GM20431 (cell line): ENCODE results near the gene C19orf44.
"Not testable (repeated sequence)": the region's sequence is repeated elsewhere in the genome, so short reads cannot be mapped to it uniquely, and the experiment has no call there.

Experiments used
- in situ Hi-C: fragments of 300-500 bp; cut with MseI, MboI; formaldehyde crosslinking; loops from one replicate; pipeline ENCODE4 v1.15.0; 2020; ENCODE audit warnings: low sequenced_read_pairs; ENCODE audit not compliant: unreplicated experiment

C19orf44 gene

DNA sequence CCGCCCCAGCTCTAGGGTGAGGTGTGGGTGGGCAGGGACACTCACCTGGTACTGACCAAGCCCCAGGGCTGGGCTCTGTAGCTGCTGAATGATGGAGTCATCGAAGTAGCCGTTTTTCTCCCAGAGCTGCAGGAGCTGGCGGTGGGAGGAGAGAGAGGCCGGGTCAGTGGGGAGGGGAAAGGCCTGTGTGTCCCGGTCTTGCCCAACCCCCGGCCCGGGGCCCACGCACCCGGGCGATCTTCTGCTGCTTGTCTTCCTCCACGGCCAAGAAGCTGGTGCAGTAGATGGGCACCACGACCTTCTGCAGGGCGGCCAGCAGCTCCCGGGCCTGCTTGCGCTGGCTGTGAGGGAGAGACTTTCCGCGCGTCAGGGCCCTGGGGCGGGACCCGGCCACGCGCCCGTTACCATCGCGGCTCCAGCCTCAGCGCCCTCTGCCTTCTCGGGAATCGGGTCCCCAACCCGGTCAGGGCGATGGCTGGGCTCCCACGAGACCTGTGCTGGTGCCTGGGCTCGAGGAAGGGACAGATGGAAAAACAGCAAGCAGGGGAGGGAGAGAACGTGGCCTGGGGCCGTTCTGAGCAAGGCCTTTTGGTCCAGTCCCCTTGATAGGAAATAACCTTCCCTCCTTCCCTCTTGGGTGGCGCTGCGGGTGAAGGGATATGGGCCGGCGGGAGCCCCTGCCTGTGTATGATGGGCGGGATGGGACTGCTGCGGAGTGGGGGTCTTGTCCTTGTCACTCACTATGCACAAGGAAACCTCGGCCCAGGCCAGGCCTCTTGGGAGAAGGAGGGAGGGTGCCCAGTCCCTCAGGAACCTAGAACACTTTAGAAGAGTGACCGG, 34.6 kb downstream of the C19orf44 start:
- in situ Hi-C loops, result no loop called here

DNA sequence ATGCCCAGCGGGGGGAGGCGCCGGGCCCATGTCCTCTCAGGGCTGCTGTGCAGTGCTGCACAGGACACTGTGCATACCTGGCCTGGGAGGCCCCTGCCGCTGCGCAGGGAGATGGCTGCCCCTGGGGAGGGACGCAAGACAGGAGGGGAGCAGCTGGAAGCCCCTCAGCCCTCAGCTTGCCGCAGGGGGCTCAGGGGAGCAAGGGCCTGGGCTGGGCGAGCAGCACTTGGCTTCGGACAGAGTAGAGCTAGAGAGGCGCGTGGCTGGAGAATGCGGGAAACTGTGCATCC, 35.1 kb downstream of the C19orf44 start:
- in situ Hi-C loops, result no loop called here

DNA sequence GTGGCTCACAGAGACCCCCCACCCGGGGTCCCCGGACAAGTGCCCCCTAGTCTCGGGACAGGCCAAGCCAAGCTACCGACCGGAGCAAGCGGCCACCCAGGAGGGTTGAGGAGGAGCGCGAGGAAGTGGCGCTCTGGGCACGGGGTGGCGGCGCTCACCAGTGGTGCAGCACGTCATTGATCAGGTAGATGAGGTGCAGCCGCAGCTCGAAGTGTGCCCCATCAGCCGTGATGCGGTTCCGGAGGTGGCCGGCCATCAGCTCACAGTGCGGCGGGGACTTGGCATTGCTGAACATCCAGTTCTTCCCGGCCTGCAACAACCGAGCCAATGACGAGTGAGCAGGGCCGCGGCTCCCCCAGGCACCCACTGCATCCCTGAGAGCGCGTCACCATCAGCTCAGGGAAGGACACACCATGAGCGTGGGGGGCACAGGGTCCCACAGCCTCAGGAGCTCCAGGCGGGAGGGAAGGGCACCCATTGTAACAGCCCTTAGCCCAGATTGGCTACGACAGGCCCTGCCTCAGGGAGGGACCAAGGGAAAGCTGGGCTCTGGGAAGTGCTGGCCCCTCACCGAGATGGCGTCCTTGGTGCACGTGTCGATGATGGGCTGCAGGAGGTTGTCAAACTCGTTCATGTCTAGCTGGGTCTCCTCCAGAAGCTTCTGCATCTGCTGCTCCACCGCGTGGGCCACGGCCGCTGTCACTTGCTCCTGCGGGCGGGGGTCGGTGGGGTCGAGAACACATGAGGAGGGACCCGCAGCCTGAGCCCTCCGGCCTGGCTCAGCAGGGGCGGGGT, 36.4 kb downstream of the C19orf44 start:
- in situ Hi-C loops, result no loop called here

DNA sequence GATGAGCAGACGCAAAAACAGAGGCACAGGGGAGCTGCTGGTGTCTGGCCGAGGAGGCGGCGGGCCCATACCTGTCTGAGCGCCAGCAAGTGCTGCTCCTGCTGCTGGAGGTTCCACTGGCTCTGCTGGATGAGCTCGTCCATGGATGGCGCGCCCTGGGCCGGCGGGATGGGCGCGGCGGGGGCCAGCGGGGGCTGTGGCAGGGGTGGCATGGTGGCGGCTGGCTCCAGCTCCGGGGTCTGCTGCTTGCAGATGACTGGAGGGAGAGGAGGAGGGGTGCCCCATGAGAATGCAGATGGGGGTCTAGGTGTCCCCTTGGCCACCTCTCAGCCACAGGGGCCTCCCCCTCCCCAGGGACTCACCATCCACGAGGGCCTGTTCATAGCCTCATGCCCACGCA, 39.2 kb downstream of the C19orf44 start:
- in situ Hi-C loops, result no loop called here

DNA sequence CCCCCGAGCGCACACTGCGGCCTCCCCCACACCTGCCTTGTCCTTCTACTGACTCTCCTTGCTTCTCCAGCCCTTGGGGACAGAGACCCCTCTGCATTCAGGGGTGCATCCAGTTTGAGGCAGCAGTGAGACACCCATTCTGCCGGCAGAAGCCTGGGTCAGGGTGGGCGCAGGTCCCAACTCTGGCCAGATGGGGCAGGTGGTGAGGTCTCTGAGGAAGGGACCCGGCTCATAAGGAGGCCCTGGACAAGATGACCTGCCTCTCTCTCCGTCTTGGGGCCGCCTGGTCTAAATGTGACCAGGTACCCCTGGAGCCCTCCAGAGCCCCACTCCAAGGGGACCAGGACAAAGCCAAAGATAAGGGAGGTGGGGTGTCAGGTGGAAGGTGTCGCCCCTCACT, 39.9 kb downstream of the C19orf44 start:
- in situ Hi-C loops, result no loop called here

GRCh38 chr19:16537111-16537510, 40.9 kb downstream of the C19orf44 start:
- in situ Hi-C loops, result no loop called here

DNA sequence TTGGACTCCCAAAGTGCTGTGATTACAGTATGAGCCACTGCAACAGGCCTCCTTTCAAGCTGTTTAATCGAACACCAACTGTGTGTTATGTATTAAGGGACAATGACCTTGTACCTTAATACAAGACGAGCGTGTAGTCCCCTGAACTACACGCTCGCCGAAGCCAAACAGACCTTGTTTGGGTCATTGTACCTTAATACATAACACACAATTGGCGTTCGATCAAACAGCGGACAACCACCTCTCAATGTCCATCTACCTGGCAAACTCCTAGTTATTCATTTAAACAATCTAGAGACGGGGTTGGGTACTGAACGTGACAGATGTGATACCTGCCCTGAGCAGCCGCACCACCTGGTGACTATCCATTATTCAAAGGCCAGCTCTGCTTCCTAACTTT, 44.8 kb downstream of the C19orf44 start:
- in situ Hi-C loops, result no loop called here

DNA sequence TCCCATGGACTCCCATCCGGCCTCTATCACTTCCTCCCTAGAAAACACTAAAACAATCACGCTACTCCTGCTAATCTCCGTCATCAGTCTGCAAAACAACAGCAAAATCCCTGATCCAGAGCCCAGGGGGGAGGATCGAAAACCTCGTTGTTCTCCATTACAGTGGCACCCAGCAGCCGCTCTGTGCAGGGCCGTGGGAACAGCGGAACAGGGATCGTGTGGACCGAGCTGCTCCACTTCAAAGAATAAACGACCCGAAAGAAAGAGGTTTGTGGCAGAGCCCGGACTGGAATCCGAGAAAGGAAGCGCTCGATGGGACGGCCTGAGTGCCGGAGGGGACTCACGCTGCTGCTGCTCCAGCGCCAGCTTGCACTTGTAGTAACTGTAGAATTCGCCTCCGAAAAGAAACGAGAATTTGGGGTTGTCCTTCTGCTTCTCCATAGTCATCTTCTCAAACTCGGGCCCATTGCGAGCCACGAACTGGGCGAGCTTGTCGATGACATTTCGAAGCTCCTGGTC, 45.4 kb downstream of the C19orf44 start:
- in situ Hi-C loops, result no loop called here

DNA sequence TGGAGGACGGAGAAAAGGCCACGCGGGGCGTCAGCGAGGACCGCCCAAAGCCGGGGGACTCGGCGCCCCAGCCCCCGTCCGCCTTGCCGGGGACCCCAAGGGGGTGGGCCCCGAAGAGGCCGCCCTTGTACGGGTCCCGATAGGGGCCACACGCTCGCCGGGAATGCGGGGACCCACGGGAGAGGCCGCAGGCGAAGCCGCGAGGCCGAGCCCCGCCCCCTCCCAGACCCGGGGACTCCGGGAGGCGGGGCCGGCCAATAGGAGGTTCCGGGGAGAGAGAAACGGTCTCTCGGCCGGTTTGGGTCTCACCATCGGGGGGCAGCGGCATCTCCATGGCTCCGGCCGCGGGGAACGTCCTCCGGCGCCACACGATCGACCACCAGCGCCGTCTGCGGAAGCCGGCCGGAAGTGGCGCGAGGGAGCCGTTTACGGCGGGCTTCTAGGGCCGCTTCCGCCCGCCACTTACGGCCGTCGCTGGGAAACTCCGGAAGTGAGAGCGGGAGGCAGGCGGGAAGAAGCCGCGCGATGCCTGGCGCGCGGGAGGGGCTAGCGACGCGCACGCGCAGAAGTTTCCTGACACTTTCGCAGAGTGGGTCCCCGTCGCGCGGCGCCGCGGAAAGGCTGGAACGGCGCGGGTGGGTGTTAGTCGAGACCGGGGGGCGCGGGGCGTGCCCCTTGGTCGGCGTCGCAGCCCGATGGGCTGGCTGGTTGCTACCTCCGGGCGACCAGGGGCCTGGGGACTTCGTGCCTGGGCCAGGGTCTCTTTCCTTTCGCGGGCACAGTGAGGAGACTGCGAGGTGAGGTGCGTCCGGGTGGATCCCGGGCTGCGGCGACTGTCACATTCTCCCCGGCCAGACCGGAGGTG, 46.1 kb downstream of the C19orf44 start, which contains the start of gene CHERP:
CHERP (minus strand) TSS at position 393 of the 865 bp plus-strand sequence; CDS start at position 334, 59 bp downstream.
- in situ Hi-C loops, result no loop called here

DNA sequence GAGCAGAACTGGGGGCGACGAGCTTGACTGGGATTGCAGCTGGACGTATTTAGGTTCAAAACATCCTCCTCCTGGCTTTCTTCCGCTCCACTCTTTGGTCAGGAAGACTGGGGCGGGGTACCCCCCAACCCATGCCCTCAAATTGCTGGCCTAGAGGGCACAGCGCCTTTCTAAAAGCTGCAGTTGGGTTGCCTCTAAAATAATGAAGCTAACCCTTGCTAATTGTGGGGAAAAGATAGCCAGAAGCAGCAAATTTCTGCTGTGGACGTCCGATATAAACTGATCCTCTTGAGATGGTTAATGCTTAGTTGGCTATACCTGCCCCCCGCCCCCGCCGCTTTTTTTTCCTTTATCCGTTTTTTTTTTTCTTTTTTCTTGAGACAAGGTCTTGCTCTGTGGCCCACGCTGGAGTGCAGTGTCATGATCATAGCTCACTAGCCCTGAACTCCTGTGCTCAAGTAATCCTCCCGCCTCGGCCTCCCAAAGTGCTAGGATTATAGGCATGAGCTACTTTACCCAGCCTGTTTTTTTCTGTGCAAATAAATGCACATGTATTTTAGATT, 46.8 kb downstream of the C19orf44 start:
- in situ Hi-C loops, result no loop called here

DNA sequence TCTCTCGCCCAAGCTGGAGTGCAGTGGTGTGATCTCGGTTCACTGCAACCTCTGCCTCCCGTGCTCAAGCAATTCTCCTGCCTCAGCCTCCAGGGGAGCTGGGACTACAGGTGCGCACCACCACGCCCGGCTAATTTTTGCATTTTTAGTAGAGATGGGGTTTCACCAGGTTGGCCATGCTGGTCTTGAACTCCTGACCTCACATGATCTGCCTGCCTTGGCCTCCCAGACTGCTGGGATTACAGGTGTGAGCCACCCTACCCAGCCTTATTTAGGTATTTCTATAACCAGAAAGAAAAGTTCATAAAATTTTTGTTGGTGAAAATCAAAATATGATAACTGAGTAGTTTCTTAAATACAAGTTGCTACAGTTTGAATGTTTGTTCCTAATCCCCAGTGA, 47.5 kb downstream of the C19orf44 start:
- in situ Hi-C loops, result not testable (repeated sequence)

DNA sequence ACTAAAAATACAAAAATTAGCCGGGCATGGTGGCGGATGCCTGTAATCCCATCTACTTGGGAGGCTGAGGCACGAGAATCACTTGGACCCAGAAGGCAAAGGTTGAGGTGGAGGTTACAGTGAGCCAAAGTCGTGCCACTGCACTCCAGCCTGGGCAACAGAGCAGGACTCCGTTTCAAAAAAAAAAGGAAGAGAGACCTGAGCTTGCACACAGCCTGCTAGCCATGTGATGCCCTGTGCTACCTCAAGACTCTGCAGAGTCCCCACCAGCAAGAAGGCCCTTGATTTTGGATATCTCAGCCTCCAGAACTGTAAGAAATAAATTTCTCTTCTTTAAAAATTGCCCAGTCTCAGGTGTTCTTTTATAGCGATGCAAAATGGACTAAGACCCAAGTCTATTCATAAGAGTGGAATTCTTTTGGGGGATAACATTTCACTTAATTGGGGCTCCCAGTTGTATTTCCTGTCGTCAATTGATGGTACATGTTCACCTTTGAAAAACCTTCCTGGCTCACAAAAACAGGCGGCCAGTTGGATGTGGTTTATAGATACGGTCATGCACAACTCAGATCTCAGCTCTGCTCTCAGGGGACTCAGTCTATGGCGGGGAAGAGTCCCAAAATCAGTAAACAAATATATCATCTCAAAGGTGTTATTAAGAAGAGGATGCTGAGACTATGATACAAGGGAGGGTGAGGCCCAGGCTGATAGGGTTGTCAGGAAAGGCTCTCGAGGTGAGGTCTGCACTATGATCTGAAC, 48.5 kb downstream of the C19orf44 start:
- in situ Hi-C loops, result no loop called here

- in situ Hi-C loops, result no loop called here
Measured at GRCh38 chr19:16548956-16549355, 52.8 kb downstream of the C19orf44 start.

GRCh38 chr19:16551902-16552301, 55.7 kb downstream of the C19orf44 start:
- in situ Hi-C loops, result not testable (repeated sequence)

DNA sequence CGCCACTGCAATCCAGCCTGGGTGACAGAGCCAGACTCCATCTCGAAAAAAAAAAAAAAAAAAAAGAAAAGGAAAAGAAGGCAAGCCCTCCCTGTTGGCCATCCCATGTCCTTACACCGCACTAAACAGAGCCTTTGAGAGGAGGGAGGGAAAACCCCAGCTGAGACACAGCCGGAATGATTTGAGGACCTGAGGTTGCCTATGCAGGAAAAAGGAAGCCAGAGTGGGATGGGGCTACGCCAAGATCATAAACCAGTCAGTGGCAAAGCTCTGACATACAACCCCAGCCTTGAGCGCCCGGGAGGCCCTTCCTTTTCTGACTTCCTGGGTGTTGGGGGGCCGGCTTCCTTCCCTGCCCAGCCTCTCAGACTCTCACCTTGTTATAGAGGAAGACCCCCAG, 58.6 kb downstream of the C19orf44 start:
- in situ Hi-C loops, result no loop called here

GRCh38 chr19:16559780-16560276, 63.6 kb downstream of the C19orf44 start:
- in situ Hi-C loops, result no loop called here

DNA sequence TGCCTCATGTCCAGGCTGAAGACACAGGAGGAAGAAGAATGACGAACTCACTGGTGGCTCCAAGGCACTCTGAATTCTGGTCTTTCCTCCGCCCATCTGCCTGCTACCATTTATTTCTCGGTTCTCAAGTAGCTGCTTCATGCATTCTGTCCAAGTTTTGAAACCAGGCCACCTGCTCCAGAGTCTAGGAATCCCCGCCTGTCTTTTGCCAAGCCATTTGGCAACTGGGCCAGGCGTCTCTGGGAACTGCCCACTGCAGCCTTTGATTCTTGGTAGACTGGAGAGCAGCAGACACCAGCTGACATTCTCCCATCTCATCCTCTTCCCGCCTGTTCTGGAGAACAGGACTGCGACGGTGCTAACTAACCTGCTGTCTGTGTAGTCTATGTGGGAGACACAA, 65.2 kb downstream of the C19orf44 start:
- in situ Hi-C loops, result no loop called here

GRCh38 chr19:16562608-16563025, 66.4 kb downstream of the C19orf44 start:
- in situ Hi-C loops, result no loop called here

- in situ Hi-C loops, result no loop called here
Measured at GRCh38 chr19:16564842-16565241, 68.6 kb downstream of the C19orf44 start.
